ENCODE results near the gene MYRIP. TPM values are rescaled to one million over a fixed set of nuclear protein-coding genes. Genes with fewer than 3 reads are reported as not detected.

Gene MYRIP
- total RNA-seq, 1 donor from 2014 or later, result 5.9 TPM

- Histone ChIP-seq H3K4me3 (no peak overlapping the region), H3K4me1 (no peaks in the 10 kb centered on the region), H3K9me3 (no peaks in the 10 kb centered on the region), H3K36me3 (no peaks in the 10 kb centered on the region), H3K27ac (no peak overlapping the region), H3K27me3 (no peaks in the 10 kb centered on the region)
- DNase-seq, result no peak
- no peak for TF ChIP-seq CTCF (IDR thresholded peaks at IDR 0.05)
- intact Hi-C loops (cut with DNase I), result no loop called here
- no peak for ATAC-seq
These were observed 398.8 kb downstream of the MYRIP start for GRCh38 chr3:40208251-40208650.

GRCh38 chr3:40211579-40211978, 402.2 kb downstream of the MYRIP start:
- TF ChIP-seq CTCF (IDR thresholded peaks at IDR 0.05), result no peak
- no peak overlapping the region for H3K4me3 ChIP-seq
- H3K27me3 ChIP-seq, result no peaks in the 10 kb centered on the region
- intact Hi-C loops (cut with DNase I), result no loop called here
- ATAC-seq (no peak), DNase-seq (no peak)
- H3K27ac ChIP-seq, result no peak overlapping the region
- no peaks in the 10 kb centered on the region for H3K36me3 ChIP-seq
- no peaks in the 10 kb centered on the region for H3K4me1 ChIP-seq
- H3K9me3 ChIP-seq, result no peaks in the 10 kb centered on the region

DNA sequence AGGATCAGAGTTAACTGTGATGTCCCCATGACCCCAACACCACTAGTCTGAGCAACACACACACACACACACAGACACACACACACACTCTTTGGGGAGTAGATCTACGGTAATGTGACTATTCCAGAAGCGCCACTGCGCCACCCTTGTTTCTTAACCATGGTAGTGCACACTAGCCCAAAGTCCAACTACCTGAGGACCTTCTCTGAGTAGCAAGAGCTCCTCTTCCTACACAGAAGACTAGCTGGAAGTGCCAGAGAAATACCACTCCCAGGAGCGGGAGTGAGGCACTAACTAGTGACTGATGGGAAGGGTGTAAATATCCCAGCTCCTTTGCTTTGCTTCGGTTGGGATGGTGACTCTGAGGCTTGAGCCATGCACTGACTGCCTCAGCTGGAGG, 404.1 kb downstream of the MYRIP start:
- intact Hi-C loops (cut with DNase I), result no loop called here
- H3K9me3 ChIP-seq, result no peaks in the 10 kb centered on the region
- H3K27me3 ChIP-seq, result no peaks in the 10 kb centered on the region
- H3K27ac ChIP-seq, result no peak overlapping the region
- H3K36me3 ChIP-seq, result no peaks in the 10 kb centered on the region
- H3K4me1 ChIP-seq, result no peaks in the 10 kb centered on the region
- ATAC-seq (no peak), DNase-seq (no peak)
- no peak overlapping the region for H3K4me3 ChIP-seq
- TF ChIP-seq CTCF (IDR thresholded peaks at IDR 0.05), result no peak

GRCh38 chr3:40215015-40215414, 405.6 kb downstream of the MYRIP start:
- Histone ChIP-seq H3K4me1 (no peaks in the 10 kb centered on the region), H3K9me3 (no peaks in the 10 kb centered on the region), H3K27ac (no peak overlapping the region), H3K27me3 (no peaks in the 10 kb centered on the region), H3K4me3 (no peak overlapping the region), H3K36me3 (no peaks in the 10 kb centered on the region)
- DNase-seq, result no peak
- intact Hi-C loops (cut with DNase I), result no loop called here
- no peak for ATAC-seq
- TF ChIP-seq CTCF (IDR thresholded peaks at IDR 0.05), result no peak

DNA sequence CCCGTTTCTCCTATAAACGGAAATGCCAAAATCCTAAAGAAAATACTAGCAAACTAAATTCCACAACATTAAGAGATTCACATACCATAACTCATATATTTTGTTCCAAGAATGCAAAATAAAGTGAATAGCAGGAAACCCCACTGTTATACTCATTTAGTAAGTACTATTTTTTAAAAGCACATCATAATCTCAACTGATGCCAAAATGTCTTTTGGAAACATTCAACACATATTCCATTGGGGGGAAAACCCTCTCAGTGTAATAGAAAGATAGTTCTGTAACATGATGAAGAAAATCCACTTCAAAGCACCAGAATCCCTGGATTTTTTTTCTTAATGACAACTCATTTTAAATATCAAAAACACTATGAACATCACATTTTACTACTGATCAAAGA, 407.1 kb downstream of the MYRIP start:
- DNase-seq, result no peak
- no peak for TF ChIP-seq CTCF (IDR thresholded peaks at IDR 0.05)
- Histone ChIP-seq H3K9me3 (no peaks in the 10 kb centered on the region), H3K27ac (no peak overlapping the region), H3K4me3 (no peak overlapping the region), H3K36me3 (no peaks in the 10 kb centered on the region), H3K27me3 (no peaks in the 10 kb centered on the region), H3K4me1 (no peaks in the 10 kb centered on the region)
- ATAC-seq, result no peak
- intact Hi-C loops (cut with DNase I), result no loop called here

GRCh38 chr3:40223856-40224255, 414.4 kb downstream of the MYRIP start:
- DNase-seq (no peak), ATAC-seq (no peak)
- intact Hi-C loops (cut with DNase I), result no loop called here
- no peak overlapping the region for H3K4me3 ChIP-seq
- H3K4me1 ChIP-seq, result no peaks in the 10 kb centered on the region
- H3K9me3 ChIP-seq, result no peaks in the 10 kb centered on the region
- H3K27me3 ChIP-seq, result no peaks in the 10 kb centered on the region
- no peak for TF ChIP-seq CTCF (IDR thresholded peaks at IDR 0.05)
- H3K36me3 ChIP-seq, result no peaks in the 10 kb centered on the region
- no peak overlapping the region for H3K27ac ChIP-seq

All from upper lobe of right lung (tissue), 1 donor.